Colonic mucosa (tissue), 4 donors: ENCODE results near the gene HIRA. TPM values are rescaled to one million over a fixed set of nuclear protein-coding genes. Genes with fewer than 3 reads are reported as not detected.

Source experiments
- DNase-seq: peaks from one replicate; pipeline ENCODE4 v3.0.0-alpha.2; 2020
- H3K27ac ChIP-seq: fragments of 200-600 bp; one replicate; pipeline ENCODE4 v1.8.0; 2021
- H3K27me3 ChIP-seq: fragments of 200-600 bp; one replicate; pipeline ENCODE4 v1.8.0; 2021
- H3K36me3 ChIP-seq: fragments of 200-600 bp; one replicate; pipeline ENCODE4 v1.8.0; 2021
- H3K4me1 ChIP-seq: fragments of 200-600 bp; one replicate; pipeline ENCODE4 v1.8.0; 2021; ENCODE audit warnings: mild to moderate bottlenecking
- H3K4me3 ChIP-seq: fragments of 200-600 bp; one replicate; pipeline ENCODE4 v1.8.0; 2021
- H3K9ac ChIP-seq, 2 donors: one replicate each; pipeline ENCODE4 v1.7.0; 2013; ENCODE audit warnings: control low read depth in 2 of 2, low read depth in 2 of 2, low read length in 2 of 2
- H3K9me3 ChIP-seq: fragments of 200-600 bp; one replicate; pipeline ENCODE4 v1.8.0; 2021
- CTCF ChIP-seq: fragments of 200-600 bp; IDR thresholded peaks from one replicate; pipeline ENCODE4 v1.8.0; 2022; ENCODE audit warnings: antibody characterized with exemption, mild to moderate bottlenecking
- intact Hi-C: fragments of 100-400 bp; cut with DNase I; formaldehyde crosslinking; loops from one replicate; pipeline ENCODE4 v1.14.1; 2022
- total RNA-seq, 2 donors: library from RNA; stranded (reverse); fragmentation: NEBNext Ultra II Directional in 1 of 2; extraction: Animal tissue kit (Norgen Biotek cat#: 25700) in 1 of 2; gene quantifications; one replicate each; pipeline ENCODE4 v1.2.1, GENCODE V29; 2021
- donor health status: healthy.
- donor health status: DM: no; HTN: no; CAD: no.
- donor health status: DM: no; HTN: no; CAD: no.

The HIRA gene
- total RNA-seq, 2 donors from 2014 or later = 22.3 to 41.5 TPM

GRCh38 chr22:19461506-19461905, 30.0 kb upstream of the HIRA start:
- Histone ChIP-seq H3K9me3 (no peaks in the 10 kb centered on the region), H3K4me3 (no peak overlapping the region), H3K36me3 (peaks cover 16% of the 10 kb centered on the region), H3K27ac (no peak overlapping the region), H3K4me1 (no peaks in the 10 kb centered on the region), H3K9ac (no peak overlapping the region), H3K27me3 (no peaks in the 10 kb centered on the region)
- DNase-seq = no peak
- intact Hi-C loops = no loop called here
- no peak for TF ChIP-seq CTCF

- Histone ChIP-seq H3K36me3 (peaks cover 3% of the 10 kb centered on the region), H3K4me3 (no peak overlapping the region), H3K9me3 (no peaks in the 10 kb centered on the region), H3K4me1 (no peaks in the 10 kb centered on the region), H3K9ac (no peak overlapping the region), H3K27ac (no peak overlapping the region), H3K27me3 (no peaks in the 10 kb centered on the region)
- TF ChIP-seq CTCF = no peak
- intact Hi-C loops = no loop called here
- DNase-seq = no peak
These were observed 28.5 kb upstream of the HIRA start for GRCh38 chr22:19460036-19460435.

- H3K9ac ChIP-seq = no peak overlapping the region
- H3K9me3 ChIP-seq = no peaks in the 10 kb centered on the region
- no peaks in the 10 kb centered on the region for H3K4me1 ChIP-seq
- DNase-seq = no peak
- H3K36me3 ChIP-seq = peaks cover 5% of the 10 kb centered on the region
- intact Hi-C loops = no loop called here
- no peak overlapping the region for H3K4me3 ChIP-seq
- no peak overlapping the region for H3K27ac ChIP-seq
- no peak for TF ChIP-seq CTCF
- no peaks in the 10 kb centered on the region for H3K27me3 ChIP-seq
These were observed 26.4 kb upstream of the HIRA start for GRCh38 chr22:19457828-19458428.

- intact Hi-C loops = no loop called here
- no peak for TF ChIP-seq CTCF
- H3K36me3 ChIP-seq = peaks cover 5% of the 10 kb centered on the region
These were observed 25.0 kb upstream of the HIRA start for GRCh38 chr22:19456541-19456940.

GRCh38 chr22:19455585-19456370, 24.2 kb upstream of the HIRA start:
- Histone ChIP-seq H3K27me3 (no peaks in the 10 kb centered on the region), H3K9me3 (no peaks in the 10 kb centered on the region), H3K36me3 (peaks cover 5% of the 10 kb centered on the region), H3K4me1 (no peaks in the 10 kb centered on the region), H3K9ac (no peak overlapping the region), H3K4me3 (no peak overlapping the region), H3K27ac (no peak overlapping the region)
- intact Hi-C loops = no loop called here
- no peak for TF ChIP-seq CTCF
- no peak for DNase-seq

More at GRCh38 chr22:19456541-19456940, 25.0 kb upstream of the HIRA start:
- no peak overlapping the region for H3K27ac ChIP-seq
- no peak for DNase-seq
- H3K27me3 ChIP-seq = no peaks in the 10 kb centered on the region
- no peaks in the 10 kb centered on the region for H3K4me1 ChIP-seq
- no peaks in the 10 kb centered on the region for H3K9me3 ChIP-seq
- no peak overlapping the region for H3K9ac ChIP-seq
- no peak overlapping the region for H3K4me3 ChIP-seq
